ENCODE data around the gene DCUN1D4.
"Not testable (repeated sequence)": the region's sequence is repeated elsewhere in the genome, so short reads cannot be mapped to it uniquely, and the experiment has no call there.

DCUN1D4 gene

GRCh38 chr4:51855751-51856150 is 12.8 kb downstream of the DCUN1D4 start:
- DNase-seq, result no peak

GRCh38 chr4:51858605-51859202 is 15.8 kb downstream of the DCUN1D4 start:
- no peak for DNase-seq

- no peak for DNase-seq
These were observed 16.6 kb downstream of the DCUN1D4 start for GRCh38 chr4:51859476-51860031.

- DNase-seq, result no peak
These were observed 19.2 kb downstream of the DCUN1D4 start for GRCh38 chr4:51862199-51862598.

GRCh38 chr4:51862781-51863180 is 19.8 kb downstream of the DCUN1D4 start:
- DNase-seq, result no peak

GRCh38 chr4:51865717-51866116 is 22.8 kb downstream of the DCUN1D4 start:
- DNase-seq, result no peak

GRCh38 chr4:51866835-51867234 is 23.9 kb downstream of the DCUN1D4 start:
- no peak for DNase-seq

- no peak for DNase-seq
These were observed 24.9 kb downstream of the DCUN1D4 start for GRCh38 chr4:51867689-51868448.

- no peak for DNase-seq
These were observed 25.5 kb downstream of the DCUN1D4 start for GRCh38 chr4:51868449-51868847.

- no peak for DNase-seq
These were observed 27.7 kb downstream of the DCUN1D4 start for GRCh38 chr4:51870441-51871188.

- no peak for DNase-seq
These were observed 29.5 kb downstream of the DCUN1D4 start for GRCh38 chr4:51872283-51872997.

- no peak for DNase-seq
These were observed 31.6 kb downstream of the DCUN1D4 start for GRCh38 chr4:51874551-51874950.

- DNase-seq, result no peak
These were observed 35.5 kb downstream of the DCUN1D4 start for GRCh38 chr4:51878431-51878830.

GRCh38 chr4:51880016-51880915 is 37.3 kb downstream of the DCUN1D4 start:
- DNase-seq, result no peak

- DNase-seq, result no peak
These were observed 41.1 kb downstream of the DCUN1D4 start for GRCh38 chr4:51884055-51884454.

GRCh38 chr4:51884606-51885005 is 41.7 kb downstream of the DCUN1D4 start:
- no peak for DNase-seq

GRCh38 chr4:51885363-51885762 is 42.4 kb downstream of the DCUN1D4 start:
- no peak for DNase-seq

GRCh38 chr4:51890760-51891159 is 47.8 kb downstream of the DCUN1D4 start:
- no peak for DNase-seq

GRCh38 chr4:51893402-51893801 is 50.4 kb downstream of the DCUN1D4 start:
- DNase-seq, result not testable (repeated sequence)

- no peak for DNase-seq
These were observed 51.2 kb downstream of the DCUN1D4 start for GRCh38 chr4:51894059-51894645.

- no peak for DNase-seq
These were observed 52.2 kb downstream of the DCUN1D4 start for GRCh38 chr4:51895158-51895557.
